A673 (cell line): ENCODE data around the gene DLEC1.

Experiments
- EZH2 ChIP-seq: fragments of 200-600 bp; sonication (generic); IDR thresholded peaks from 2 replicates; pipeline ENCODE4 v1.6.1; 2017; ENCODE audit warnings: borderline replicate concordance, low read depth, mild to moderate bottlenecking, mixed read lengths, antibody characterized with exemption, low read length; ENCODE audit not compliant: poor library complexity, severe bottlenecking
- TF ChIP-seq, protein P1 (sequence below): fragments of 300-800, 200-600 bp; sonication (generic); conservative IDR thresholded peaks from 2 replicates; pipeline ENCODE4 v1.5.1; 2017; ENCODE audit warnings: low read depth, mild to moderate bottlenecking, antibody characterized with exemption, low read length, moderate library complexity, mixed read lengths

DNA sequence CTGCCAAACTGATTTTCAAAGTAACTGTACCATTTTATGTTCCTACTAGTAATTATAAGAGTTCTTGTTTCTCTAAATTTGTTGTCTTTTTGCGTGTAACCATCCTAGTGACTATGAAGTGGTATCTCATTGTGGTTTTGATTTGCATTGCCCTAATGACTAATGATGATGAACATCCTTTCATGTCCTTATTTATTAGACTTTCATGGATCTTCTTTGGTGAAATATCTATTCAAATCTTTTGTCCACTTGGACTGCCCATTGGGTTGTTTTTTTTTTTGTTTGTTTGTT lies 130.0 kb downstream of the DLEC1 start:
- TF ChIP-seq, protein P1, sequence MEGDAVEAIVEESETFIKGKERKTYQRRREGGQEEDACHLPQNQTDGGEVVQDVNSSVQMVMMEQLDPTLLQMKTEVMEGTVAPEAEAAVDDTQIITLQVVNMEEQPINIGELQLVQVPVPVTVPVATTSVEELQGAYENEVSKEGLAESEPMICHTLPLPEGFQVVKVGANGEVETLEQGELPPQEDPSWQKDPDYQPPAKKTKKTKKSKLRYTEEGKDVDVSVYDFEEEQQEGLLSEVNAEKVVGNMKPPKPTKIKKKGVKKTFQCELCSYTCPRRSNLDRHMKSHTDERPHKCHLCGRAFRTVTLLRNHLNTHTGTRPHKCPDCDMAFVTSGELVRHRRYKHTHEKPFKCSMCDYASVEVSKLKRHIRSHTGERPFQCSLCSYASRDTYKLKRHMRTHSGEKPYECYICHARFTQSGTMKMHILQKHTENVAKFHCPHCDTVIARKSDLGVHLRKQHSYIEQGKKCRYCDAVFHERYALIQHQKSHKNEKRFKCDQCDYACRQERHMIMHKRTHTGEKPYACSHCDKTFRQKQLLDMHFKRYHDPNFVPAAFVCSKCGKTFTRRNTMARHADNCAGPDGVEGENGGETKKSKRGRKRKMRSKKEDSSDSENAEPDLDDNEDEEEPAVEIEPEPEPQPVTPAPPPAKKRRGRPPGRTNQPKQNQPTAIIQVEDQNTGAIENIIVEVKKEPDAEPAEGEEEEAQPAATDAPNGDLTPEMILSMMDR, result no peak
- TF ChIP-seq EZH2, result no peak
